Measurements from ENCODE around the gene HJURP.

Gene HJURP

DNA sequence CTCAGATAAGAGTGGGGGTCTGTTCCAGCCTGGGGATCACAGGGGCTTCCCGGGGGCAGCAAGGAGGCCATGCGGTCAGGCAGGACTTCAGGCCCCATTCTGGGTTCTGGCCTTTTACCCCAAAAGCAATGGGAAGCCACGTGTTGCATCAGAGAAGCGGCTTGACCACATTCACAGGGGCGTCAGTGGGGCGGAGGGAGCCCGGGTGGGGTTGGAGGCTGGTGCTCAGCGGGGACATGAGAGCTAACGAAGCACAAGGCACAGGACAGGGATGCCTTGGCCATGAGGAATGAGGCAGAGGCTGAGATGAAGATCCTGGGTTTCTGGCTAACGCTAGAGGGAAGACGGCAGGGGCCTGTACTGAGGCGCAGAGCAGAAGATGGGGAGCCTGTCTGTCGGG, 6.1 kb downstream of the HJURP start:
- DNase-seq = no peak

DNA sequence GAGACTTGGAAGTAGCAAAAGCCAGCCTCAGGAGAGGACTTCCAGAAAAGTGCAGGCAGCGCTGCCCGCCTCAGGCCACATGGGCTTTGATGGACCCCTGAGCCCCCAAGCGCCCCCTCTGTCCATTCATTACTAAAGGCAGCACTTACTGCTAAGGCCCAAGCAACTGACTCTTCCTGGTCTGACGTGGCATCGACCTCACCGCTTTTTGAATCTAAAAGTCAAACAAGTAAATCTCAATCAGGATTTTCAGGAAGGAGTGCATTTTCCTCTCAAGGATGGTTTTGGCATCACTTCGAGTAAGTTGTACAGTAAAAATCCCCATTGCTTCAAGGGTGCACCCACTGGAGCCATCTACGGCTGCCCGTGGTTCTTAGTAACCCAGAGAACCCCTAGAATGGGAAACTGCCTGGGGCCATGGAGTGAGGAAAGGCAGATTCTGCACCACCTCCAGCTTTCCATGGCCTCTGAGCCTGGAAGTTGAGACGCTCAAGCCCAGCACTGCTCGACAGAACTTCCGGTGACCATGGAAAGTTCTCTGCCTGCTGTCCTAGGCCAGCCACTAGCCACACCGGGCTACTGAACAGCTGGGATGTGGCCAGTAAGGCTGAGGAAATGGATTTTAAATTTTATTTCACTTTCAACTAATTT, 7.0 kb downstream of the HJURP start:
- no peak for DNase-seq

DNA sequence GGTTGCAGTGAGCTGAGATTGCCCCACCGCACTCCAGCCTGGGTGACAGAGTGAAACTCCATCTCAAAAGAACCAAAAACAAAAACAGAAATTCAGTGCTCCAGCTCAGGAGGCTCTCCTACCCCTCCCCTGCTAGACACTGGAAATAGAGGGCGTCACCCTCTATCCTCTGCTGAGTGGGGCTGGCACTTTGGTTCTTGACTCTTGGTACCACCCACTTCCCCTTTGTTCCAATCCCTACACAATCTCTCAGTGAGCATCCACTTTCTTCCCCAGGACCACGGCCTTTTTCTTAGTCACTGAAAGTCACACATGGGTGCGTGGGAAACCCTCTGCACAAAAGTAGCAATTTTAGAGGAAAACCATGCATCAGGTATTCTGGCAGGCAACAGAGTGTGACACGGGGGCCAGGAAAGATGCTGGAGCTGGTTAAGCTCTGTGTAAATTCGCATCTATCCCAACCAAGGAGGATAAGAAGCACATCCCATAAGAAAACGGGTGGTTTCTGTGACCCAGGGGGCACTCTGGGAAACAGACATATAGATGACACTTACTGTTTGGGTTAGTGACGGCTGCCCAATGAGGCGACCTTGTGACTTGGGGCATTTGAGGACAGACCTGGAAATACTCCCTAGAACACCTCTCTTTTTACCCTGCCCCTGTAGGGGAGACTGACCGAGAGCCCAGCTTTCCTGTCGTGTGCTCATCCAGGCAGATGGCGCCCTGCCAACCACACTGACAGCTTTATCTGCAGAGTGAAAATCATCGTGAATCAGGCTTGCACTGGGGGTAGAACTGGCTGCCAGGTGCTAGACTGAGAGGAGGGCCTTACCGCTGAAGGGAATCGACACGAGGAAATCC, 7.7 kb downstream of the HJURP start:
- no peak for DNase-seq

DNA sequence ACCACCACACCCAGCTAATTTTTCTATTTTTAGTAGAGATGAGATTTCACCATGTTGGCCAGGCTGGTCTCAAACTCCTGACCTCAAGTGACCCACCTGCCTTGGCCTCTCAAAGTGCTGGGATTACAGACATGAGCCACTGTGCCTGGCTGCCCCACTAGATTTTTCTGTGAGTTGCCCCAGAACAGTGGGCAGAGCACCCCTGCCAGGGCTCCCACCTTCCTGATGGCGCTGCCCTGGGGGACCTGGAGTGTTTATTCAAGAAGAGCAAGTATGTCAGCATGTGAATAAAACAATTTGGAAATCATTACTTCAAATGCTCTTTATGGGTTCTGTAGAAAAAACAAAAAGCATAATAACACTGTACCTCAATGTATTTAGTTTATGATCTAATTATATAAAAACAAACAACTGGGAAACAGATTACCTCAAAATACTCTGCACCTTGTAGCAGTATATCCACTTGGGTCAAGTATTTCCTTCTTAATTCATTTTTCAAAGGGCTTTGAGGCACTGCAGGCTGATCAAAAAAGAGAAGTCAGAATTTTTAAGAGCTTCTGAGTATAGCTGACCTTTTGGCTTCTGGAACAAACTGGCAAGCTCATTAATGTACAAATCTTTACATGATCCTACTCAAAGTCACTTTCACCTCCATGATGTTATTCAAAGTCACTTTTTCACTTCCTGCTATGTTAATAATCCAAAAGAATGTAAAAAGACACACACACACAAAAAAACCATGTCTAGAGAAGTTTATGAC, 8.9 kb downstream of the HJURP start:
- DNase-seq = no peak

DNA sequence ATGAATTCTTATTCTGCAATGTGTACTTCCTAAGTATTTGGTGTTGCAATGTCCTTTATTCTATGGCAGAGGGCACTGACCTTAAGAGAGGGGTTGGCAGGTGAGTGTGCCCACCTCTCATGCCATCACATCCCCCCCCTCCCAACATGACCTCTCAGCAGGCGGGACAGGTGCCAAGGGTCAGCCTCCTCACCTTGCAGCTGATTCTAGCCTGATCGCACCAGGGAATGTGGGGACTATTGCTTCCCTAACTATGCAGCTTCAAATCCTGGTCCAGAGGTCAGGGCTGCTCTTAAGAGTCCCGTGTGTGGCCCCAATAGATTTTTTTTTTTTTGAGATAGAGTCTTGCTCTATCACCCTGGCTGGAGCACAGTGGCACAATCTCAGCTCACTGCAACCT, 9.5 kb downstream of the HJURP start:
- no peak for DNase-seq

DNA sequence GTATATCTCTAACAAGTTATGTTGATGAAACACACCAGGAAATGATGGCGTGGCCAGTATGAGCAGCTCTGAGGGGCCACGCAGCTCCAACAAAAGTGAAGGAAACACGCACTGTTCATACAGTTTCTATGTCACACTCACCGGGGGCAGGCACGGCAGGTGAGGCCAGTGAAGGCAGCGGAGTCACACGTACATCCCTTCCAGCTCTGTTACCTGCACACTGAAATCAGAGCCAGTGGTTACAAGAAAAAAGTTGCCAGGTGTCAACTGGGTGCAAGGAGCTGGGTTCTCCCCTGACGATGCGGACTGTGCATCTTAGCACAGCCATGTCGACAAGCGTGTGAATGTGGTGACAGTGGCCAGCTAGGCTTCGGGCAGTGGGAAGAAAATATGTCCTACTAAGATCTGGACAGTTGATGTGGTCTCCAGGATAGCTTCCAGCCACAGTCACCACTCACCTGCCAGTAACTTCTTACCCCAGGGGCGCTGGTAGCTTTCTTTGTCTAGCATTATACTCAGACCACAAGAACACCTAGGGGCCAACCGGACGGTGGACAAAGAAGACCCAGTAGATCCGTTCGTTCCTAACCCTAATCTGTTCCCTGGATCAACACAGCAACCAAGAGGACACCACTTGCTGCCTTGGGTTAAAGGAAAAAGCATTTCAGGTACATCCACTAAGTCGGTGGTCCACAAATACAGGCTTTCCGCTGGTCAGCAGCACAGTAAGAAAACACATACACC, 10.1 kb downstream of the HJURP start:
- no peak for DNase-seq

DNA sequence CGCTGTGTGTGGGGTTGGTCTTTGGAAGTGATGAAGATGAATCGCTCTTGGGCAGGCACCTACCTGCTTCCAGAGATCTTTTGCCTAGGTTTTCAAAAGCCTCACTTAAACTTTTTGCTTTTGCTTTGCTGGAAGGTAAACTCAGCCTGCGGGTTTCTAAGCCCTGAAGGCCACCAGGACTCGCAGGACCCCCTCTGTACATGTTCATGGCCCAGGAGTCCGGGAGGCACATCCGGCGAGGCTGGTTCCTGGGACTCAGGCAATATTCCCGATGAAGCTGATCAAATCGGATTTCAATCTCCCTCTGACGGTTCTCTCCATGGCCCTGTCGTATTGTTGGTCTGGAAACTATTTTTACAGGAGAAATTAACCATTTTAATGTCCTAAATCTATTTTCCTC, 13.2 kb downstream of the HJURP start:
- no peak for DNase-seq

DNA sequence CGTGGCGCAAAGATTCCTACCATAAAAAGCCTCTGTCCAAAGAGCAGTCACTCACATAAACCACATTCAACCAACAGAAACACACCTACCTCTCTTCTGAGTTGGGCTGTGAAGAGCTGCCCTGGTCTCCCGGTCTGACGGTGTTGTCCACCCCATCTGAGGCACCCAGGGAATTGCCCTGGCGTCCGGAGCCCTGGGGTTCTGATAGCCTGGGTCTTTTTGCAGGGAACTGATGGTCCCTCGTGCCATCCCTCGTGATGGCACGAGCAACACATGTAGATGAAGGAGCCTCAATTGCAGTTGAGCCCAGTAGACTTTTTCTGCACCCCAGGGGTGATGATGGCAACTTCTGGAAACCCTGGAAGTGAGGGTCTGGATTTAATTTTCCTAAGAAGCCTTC, 13.8 kb downstream of the HJURP start:
- no peak for DNase-seq

DNA sequence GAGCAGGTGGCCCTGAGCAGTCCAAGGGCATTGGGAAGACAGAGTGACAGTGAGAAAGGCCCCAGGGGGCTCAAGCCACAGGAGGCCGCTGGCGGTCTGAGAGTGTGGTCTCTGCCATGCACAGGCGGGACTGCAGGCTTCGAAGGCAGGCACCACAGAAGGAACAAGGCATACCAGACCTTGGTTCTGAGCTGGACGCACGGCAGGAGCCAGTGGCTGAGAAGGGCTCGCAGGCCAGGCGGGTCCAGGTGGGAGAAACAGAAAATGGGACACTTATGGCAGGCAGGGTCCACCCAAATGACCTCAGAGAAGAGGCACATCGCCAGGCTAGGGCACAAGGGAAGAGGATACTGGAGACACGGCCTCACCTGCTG, 14.9 kb downstream of the HJURP start:
- DNase-seq = no peak

DNA sequence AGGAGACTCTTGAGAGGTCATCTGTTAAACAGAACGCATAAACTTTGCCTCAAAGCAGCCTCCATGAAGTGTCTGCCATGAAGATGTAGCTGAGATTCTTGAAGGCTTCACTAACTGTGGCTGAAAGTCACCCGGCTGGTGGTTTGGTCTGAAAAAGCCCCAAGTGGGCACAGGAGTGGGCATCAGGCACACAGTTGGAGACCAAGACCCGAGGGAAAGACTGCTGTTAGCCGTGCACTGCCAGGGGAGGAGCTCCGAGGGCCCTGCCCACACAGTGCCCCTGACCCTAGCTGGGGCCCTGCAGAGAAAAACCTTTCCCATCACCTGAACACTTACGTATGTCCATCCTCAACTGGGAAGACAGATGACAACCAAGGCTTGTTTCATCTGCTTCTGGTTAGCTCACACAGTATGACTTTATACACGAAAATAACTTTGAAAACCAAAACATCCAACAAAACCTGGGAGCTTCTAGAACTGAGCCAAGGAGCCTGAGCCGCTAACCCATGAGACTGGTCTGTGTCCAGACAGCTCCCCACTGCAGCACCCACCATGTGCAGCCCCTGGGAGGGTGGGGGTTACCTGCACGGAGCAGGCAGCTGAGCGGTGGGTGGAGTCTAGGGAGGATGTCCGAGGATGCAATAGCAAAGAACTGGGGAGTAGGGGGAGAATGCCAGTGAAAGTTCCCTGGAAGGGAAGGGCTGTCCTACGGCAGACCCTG, 15.4 kb downstream of the HJURP start:
- no peak for DNase-seq

DNA sequence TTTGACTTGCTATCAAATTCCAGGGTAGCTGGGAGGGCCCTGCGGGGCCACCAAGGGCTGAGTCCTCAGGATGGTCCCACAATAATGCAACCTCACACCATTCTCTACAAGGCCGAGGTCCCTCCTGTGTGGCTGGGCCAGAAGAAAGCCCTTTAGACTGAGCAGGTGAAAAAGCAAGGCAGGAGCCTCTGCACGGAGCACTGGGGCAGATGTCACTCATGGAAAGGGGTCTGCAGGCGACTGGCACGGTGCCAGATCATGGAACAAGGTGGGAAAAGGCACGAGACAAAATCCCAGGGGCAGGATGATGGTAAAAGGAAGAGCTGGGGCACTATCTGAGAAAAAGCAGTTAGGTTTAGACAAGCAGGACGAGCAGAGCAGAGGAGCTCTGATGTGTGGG, 16.1 kb downstream of the HJURP start:
- DNase-seq = no peak

DNA sequence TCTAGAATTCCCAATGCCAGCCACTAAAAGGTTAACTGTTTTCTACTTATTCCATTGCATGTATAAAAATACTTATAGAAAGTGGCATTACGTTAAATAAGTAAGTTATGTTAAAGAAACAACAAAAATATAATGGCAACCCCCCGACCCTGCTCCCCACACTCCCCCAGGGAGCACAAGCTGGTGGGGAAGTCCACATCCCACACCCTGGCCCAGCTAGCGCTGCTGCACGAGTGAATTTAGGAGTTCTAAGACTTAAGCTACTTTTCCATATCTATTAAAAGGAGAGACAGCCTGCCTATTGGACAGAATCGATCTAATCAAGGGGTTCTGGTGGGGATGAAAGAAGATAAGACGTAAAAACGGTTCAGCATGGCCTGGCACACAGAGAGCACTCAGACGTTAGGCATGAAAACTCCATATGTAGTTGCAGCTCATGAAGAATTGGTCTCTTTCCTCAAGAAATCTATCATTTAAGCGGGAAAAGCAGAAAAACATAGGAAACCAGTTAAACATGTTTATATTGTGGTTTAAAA, 16.6 kb downstream of the HJURP start:
- no peak for DNase-seq

DNA sequence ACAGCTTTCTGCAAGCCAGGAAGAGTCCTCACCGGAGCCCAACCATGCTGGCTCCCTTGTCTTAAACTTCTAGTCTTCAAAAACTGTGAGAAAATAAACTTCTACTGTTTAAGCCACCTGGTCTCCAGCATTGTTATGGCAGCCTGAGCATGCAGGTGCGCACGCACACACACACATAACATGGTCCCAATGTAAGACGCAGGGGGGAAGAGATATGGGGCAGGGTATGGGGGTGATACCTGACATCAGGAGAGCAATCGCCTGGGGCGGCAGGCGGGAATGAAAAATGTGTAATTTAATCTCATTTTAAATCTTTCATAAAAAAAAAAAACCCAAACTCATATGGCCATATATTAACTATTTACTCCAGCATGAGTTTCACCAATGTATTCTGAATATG, 18.0 kb downstream of the HJURP start:
- DNase-seq = no peak

DNA sequence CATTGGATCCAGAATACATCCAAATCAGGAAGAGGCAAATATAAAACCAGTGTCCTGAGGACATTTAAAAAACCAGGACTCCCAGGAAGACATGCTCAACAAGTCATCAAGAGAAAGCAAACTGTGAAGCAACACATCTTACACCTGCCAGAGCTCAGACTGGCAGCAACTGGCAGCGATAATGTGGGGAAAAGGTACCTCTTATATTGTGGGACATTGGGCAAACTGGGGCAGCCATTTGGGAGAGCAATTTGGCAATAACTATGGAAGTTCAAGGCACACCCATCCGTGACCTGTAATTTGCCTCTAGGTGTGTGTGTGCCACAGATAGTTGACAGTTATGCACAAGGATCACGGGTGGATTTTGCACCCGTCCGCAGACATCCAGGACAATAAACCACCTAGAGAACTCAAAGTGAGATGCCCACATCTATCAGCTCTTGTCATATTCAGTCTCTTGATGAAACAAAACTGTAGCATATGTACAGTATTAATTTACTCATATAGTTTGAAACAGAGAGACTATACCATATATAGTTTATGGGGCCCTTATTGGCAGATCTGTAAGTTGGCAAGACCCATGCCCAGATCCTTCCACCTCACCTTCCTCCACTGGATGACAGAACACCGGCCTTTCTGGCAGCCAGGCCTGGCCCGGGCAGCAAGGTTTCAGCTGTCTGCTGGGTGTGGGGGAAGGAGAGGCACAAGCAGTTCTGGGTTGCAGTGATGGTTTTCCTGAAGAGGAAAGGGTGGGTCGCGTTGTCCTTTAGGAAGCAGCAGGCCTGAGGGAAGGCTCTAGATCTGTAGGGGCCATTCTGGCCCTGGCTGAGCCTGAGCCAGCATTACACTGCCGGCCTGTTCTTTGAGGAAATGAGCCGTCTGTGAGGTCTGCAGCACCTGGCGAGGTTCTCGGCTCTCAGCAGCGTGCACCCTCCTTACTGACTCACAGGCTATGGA, 18.8 kb downstream of the HJURP start:
- no peak for DNase-seq

DNA sequence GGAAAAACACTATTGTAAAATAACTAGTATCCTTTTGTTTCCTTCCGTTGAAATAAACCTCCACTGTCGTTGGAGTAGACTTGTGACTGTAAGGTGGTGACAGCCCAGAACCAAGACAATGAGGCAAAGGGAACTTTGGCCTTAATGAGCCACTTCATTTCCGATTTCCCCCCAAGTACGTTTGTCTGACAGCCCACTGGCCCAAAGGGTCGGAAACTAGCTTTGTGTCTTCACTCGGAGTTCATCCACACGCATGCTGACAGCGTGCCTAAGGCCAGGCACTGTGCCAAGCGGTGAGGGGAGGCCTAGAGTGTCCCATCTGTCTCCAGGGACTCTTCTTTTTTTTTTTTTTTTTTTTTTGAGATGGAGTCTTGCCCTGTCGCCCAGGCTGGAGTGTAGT, 21.0 kb downstream of the HJURP start:
- DNase-seq = peak; percentile 63

DNA sequence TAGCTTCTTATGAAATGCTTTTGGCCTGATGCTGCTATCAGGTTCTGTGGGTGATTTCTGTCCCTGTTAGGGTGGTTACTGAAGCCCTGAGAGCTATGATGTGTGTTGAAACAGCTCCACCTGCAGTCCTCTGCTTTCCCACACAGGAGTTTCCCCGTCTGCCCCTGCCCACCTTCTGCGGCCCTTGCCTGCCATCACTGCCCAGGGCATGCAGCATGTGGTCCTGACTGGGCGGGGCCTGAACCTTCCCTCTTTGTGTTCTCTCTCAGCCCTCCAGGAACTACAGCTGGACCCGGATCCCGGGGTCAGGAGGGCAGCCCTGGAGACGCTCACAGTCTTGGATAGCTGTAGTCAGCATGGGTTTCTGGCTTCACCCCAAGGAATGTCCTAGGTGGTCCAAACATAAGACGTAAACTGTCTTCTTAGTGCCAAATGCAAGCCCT, 21.4 kb downstream of the HJURP start:
- DNase-seq = peak; percentile 64

DNA sequence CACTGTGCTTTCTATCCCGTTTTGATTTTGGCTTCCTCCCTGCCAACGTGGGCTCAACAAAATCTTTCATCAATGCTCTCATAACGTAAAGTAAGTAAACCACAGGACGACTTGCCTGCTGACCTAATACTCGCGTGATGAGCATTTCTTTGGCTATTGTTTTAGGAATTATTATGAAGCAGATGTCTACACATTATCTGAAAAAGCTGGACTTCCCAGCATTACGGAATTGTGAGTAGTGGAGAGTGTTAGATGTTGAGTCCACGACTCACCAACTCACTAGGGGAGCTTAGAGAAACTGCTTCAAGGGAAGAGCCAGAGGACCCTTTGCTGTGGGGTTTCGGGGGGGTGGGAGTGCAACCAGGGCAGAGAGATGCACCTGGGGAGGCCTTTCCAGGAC, 21.9 kb downstream of the HJURP start:
- no peak for DNase-seq

DNA sequence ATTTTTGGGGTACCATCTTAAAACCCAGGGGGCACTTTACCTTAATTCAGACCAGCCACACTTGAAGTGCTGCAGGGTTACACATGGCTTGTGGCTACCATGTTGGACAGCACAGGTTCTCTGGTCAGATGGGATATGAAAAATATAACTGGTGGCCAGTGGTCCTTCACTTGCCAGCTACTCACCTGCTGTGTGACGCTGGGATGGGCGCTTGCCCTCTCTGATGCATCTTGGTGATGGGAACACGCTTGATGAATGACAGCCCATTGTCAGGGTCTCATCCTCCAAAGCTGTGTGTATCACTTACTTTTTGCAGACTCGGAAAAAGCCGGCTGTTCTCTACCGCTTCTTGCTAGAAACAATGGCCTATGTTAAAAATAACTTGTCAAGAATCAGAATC, 22.5 kb downstream of the HJURP start:
- DNase-seq = no peak

DNA sequence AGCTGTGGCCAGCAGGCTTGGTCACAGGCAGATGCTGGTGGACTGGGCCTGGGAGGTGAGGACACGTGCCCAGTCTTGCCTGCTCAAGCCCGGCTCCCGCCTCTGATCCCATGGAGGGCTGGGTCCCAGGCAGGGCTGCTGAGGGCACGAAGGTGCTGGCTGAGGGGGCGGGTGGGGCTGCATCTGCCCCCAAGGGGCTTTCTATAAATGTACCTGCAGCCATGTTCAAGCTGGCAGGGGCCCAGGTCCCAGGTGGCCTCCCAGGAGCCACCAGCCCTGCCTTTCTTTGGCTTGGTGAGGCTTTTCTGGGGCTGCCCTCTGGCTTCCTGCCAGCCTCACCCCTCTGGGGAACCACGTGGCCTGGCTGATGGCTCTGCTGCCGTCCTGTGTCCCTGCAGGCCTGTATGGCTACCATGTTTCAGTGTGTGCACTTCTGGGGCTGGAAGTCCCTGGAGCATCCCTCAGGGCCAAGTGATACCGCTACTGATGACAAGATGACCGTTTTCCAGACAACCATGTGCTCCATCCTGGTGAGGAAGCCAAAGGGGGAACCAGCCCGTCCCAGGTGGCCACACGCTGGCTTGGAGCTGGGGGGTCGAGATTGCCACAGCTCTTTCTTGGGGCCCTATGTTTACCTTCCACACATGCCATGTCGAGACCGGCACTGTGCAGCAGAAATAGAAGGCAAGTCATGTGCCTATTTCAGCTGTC, 23.2 kb downstream of the HJURP start:
- DNase-seq = no peak

DNA sequence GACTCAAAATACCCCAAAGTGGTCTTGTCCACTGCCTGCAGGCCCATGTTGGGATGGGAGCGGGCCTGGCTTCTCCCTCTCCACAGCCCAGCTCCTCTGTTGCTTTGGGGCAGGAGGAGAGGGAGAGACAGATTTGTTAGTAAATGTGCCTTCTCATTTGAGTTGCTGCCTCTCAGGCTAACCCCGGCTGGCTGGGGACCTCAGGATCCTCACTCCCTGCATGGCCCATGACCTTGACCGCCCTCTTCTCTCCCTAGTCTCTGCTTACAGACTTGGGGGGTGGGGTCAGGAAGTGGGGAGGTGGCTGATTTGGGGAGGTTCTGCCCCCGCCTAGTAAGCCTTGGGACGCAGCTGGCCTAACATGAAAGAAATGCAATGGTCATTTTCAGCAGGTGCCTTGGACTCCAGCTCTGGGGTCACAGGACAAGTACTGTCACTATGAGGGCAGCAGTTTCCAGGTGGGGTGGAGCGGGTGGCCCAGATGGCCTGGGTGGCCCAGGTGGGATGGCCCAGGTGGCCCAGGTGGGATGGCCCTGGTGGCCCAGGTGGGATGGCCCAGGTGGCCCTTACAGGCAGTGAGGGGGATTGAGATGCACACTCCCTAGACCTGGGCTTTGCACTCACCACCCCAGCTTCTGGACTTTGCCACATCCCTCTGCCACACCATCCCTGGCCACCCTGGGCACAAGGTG, 24.1 kb downstream of the HJURP start:
- DNase-seq = no peak

Measured in NCI-H1694 (cell line).